IgD-negative memory B cell (primary cell): ENCODE data around the gene SUN3. TPM values are rescaled to one million over a fixed set of nuclear protein-coding genes. Genes with fewer than 3 reads are reported as not detected.
"Not testable (repeated sequence)": the region's sequence is repeated elsewhere in the genome, so short reads cannot be mapped to it uniquely, and the experiment has no call there.

ENCODE experiments used
- H3K27ac Mint-ChIP-seq, 3 donors: one replicate each; pipeline ENCODE4 v1.8.0; 2020 to 2022; ENCODE audit warnings: mild to moderate bottlenecking in 3 of 3, mixed read lengths in 3 of 3, moderate library complexity in 1 of 3
- H3K27me3 Mint-ChIP-seq: one replicate; pipeline ENCODE4 v1.8.0; 2021; ENCODE audit warnings: mixed read lengths
- H3K36me3 Mint-ChIP-seq: one replicate; pipeline ENCODE4 v1.8.0; 2020; ENCODE audit warnings: mild to moderate bottlenecking, mixed read lengths
- H3K4me1 Mint-ChIP-seq, 3 donors: one replicate each; pipeline ENCODE4 v1.8.0; 2020 to 2022; ENCODE audit warnings: mixed read lengths in 3 of 3, mild to moderate bottlenecking in 1 of 3
- H3K4me3 Mint-ChIP-seq, 4 donors: one replicate each; pipeline ENCODE4 v1.8.0; 2020 to 2022; ENCODE audit warnings: mild to moderate bottlenecking in 4 of 4, mixed read lengths in 4 of 4, moderate library complexity in 3 of 4
- H3K9me3 Mint-ChIP-seq, 3 donors: one replicate each; pipeline ENCODE4 v1.8.0; 2020 to 2021; ENCODE audit warnings: mixed read lengths in 3 of 3, mild to moderate bottlenecking in 1 of 3
- polyA plus RNA-seq: library from polyadenylated mRNA; unstranded; fragments of 300-500 nt; fragmentation: Illumina TruSeq; gene quantifications from one replicate; pipeline ENCODE4 v1.2.3, GENCODE V29; 2021

Gene SUN3
- polyA plus RNA-seq, 1 donor from 2014 or later = not detected

GRCh38 chr7:48006866-48007265, 22.0 kb downstream of the SUN3 start:
- no peaks in the 10 kb centered on the region for H3K36me3 Mint-ChIP-seq
- H3K4me1 Mint-ChIP-seq = peaks cover 12 to 16% (median 15%) of the 10 kb centered on the region in 3 donors
- H3K4me3 Mint-ChIP-seq = peak overlapping the region in 1 of 4 donors; percentile 67
- peaks cover 21% of the 10 kb centered on the region for H3K27me3 Mint-ChIP-seq
- no peak overlapping the region for H3K27ac Mint-ChIP-seq
- peaks cover 0 to 2% (median 0%) of the 10 kb centered on the region in 3 donors for H3K9me3 Mint-ChIP-seq

DNA sequence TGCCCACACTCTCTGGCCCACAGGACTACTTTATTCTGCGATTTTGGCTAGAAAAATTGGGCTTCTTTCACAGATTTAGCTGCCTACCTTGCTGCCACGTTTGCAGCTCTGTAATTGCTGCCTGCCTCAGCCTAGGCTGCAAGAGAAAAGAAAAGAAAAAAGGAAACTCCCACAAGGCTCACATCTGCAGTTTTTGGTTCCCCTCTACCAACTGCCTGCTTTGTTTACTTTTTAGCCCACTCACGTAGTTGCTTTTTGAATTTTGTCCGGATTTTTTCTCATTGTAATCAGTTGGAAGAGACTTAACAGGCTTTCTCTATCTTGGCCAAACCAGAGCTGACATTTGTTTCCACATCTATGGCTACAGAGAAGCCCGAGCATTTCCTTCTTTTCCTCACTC, 24.3 kb downstream of the SUN3 start:
- Mint-ChIP-seq H3K27ac (no peak overlapping the region), H3K4me3 (peak overlapping the region in 2 of 4 donors; percentile 34 to 47)

GRCh38 chr7:48004032-48004431, 24.9 kb downstream of the SUN3 start:
- Mint-ChIP-seq H3K27ac (no peak overlapping the region), H3K36me3 (peaks cover 3% of the 10 kb centered on the region), H3K9me3 (no peaks in the 10 kb centered on the region), H3K27me3 (peaks cover 21% of the 10 kb centered on the region), H3K4me1 (peaks cover 7 to 13% (median 10%) of the 10 kb centered on the region in 3 donors), H3K4me3 (no peak overlapping the region)

More for the DNA sequence above, 24.3 kb downstream of the SUN3 start:
- H3K9me3 Mint-ChIP-seq = no peaks in the 10 kb centered on the region
- peaks cover 3% of the 10 kb centered on the region for H3K36me3 Mint-ChIP-seq
- peaks cover 21% of the 10 kb centered on the region for H3K27me3 Mint-ChIP-seq
- H3K4me1 Mint-ChIP-seq = peaks cover 7 to 13% (median 10%) of the 10 kb centered on the region in 3 donors

- H3K36me3 Mint-ChIP-seq, H3K9me3 Mint-ChIP-seq, H3K4me3 Mint-ChIP-seq, H3K4me1 Mint-ChIP-seq, H3K27me3 Mint-ChIP-seq, H3K27ac Mint-ChIP-seq: not testable (repeated sequence)
These were observed 28.7 kb downstream of the SUN3 start for GRCh38 chr7:48000164-48000563.

DNA sequence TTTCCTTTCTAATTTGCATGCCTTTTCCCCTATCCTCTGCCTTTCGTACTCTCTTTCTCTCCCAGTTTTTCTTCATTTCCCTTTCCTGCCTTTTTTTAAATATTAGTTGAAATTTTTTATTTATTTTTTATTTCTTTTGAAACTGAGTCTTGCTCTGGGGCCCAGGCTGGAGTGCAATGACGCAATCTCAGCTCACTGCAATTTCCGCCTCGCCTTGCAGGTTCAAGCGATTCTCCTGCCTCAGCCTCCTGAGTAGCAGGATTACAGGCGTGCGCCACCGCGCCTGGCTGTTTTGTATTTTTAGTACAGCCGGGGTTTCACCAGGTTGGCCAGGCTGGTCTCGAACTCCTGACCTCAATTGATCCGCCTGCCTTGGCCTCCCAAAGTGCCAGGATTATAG, 29.5 kb downstream of the SUN3 start:
- H3K36me3 Mint-ChIP-seq = peaks cover 3% of the 10 kb centered on the region
- peaks cover 6 to 8% (median 7%) of the 10 kb centered on the region in 3 donors for H3K4me1 Mint-ChIP-seq
- peaks cover 0 to 5% (median 2%) of the 10 kb centered on the region in 3 donors for H3K9me3 Mint-ChIP-seq
- H3K27me3 Mint-ChIP-seq = peaks cover 4% of the 10 kb centered on the region
- H3K27ac Mint-ChIP-seq = no peak overlapping the region
- H3K4me3 Mint-ChIP-seq = no peak overlapping the region

GRCh38 chr7:47992446-47992845, 36.5 kb downstream of the SUN3 start:
- Mint-ChIP-seq H3K4me1 (peaks cover 8 to 13% (median 12%) of the 10 kb centered on the region in 3 donors), H3K9me3 (peaks cover 0 to 5% (median 2%) of the 10 kb centered on the region in 3 donors), H3K27me3 (no peaks in the 10 kb centered on the region), H3K27ac (peak overlapping the region; percentile 71 to 97 (median 73)), H3K36me3 (no peaks in the 10 kb centered on the region), H3K4me3 (peak overlapping the region; percentile 95 to 97 (median 96))

- peak overlapping the region; percentile 71 to 97 (median 73) for H3K27ac Mint-ChIP-seq
- H3K36me3 Mint-ChIP-seq = no peaks in the 10 kb centered on the region
These were observed 37.1 kb downstream of the SUN3 start for GRCh38 chr7:47991741-47992311.

GRCh38 chr7:47991270-47991669, 37.6 kb downstream of the SUN3 start:
- H3K4me1 Mint-ChIP-seq = peaks cover 8 to 13% (median 12%) of the 10 kb centered on the region in 3 donors
- H3K9me3 Mint-ChIP-seq = peaks cover 0 to 5% (median 2%) of the 10 kb centered on the region in 3 donors
- no peaks in the 10 kb centered on the region for H3K36me3 Mint-ChIP-seq
- peak overlapping the region in 2 of 3 donors; percentile 71 to 97 for H3K27ac Mint-ChIP-seq
- peak overlapping the region; percentile 95 to 97 (median 96) for H3K4me3 Mint-ChIP-seq
- no peaks in the 10 kb centered on the region for H3K27me3 Mint-ChIP-seq

More at GRCh38 chr7:47991741-47992311, 37.1 kb downstream of the SUN3 start:
- Mint-ChIP-seq H3K4me3 (peak overlapping the region; percentile 95 to 97 (median 96)), H3K27me3 (no peaks in the 10 kb centered on the region), H3K4me1 (peaks cover 8 to 13% (median 12%) of the 10 kb centered on the region in 3 donors), H3K9me3 (peaks cover 0 to 5% (median 2%) of the 10 kb centered on the region in 3 donors)

DNA sequence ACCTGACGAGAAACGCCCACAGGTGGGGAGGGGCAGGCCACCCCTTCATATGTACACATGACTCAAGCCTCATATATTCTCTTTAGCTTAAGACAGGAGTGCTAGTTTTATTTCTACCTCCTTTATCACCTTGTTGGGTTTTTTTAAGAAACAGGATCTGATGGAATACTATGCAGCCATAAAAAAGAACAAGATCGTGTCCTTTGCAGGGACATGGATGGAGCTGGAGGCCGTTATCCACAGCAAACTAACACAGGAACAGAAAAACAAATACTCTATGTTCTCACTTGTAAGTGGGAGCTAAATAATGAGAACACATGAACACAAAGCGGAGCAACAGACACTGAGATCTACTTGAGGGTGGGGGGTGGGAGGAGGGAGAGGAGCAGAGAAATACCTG, 38.3 kb downstream of the SUN3 start:
- Mint-ChIP-seq H3K27ac (no peak overlapping the region), H3K36me3 (no peaks in the 10 kb centered on the region)

DNA sequence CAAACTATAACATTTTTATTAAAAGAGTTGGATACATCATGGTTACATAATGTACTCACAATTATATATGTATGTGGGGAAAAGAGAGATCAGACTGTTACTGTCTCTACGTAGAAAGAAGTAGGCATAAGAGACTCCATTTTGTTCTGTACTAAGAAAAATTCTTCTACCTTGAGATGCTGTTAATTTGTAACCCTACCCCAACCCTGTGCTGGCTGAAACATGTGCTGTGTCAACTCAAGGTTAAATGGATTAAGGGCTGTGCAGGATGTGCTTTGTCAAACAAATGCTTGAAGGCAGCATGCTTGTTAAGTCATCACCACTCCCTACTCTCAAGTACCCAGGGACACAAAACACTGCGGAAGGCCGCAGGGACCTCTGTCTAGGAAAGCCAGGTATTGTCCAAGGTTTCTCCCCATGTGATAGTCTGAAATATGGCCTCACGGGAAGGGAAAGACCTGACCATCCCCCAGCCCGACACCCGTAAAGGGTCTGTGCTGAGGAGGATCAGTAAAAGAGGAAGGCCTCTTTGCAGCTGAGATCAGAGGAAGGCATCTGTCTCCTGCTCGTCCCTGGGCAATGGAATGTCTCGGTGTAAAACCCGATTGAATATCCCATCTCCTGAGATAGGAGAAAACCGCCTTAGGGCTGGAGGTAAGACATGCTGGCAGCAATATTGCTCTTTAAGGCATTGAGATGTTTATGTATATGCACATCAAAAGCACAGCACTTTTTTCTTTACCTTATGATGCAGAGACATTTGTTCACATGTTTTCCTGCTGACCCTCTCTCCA, 39.1 kb downstream of the SUN3 start:
- not testable (repeated sequence) for H3K27ac Mint-ChIP-seq, H3K27me3 Mint-ChIP-seq, H3K36me3 Mint-ChIP-seq, H3K9me3 Mint-ChIP-seq
- peaks cover 8 to 13% (median 12%) of the 10 kb centered on the region in 3 donors for H3K4me1 Mint-ChIP-seq
- peak overlapping the region in 1 of 4 donors; percentile 59 for H3K4me3 Mint-ChIP-seq

More for the DNA sequence above, 38.3 kb downstream of the SUN3 start:
- Mint-ChIP-seq H3K27me3 (no peaks in the 10 kb centered on the region), H3K9me3 (peaks cover 0 to 5% (median 2%) of the 10 kb centered on the region in 3 donors), H3K4me1 (peaks cover 8 to 13% (median 12%) of the 10 kb centered on the region in 3 donors), H3K4me3 (peak overlapping the region in 1 of 4 donors; percentile 59)

DNA sequence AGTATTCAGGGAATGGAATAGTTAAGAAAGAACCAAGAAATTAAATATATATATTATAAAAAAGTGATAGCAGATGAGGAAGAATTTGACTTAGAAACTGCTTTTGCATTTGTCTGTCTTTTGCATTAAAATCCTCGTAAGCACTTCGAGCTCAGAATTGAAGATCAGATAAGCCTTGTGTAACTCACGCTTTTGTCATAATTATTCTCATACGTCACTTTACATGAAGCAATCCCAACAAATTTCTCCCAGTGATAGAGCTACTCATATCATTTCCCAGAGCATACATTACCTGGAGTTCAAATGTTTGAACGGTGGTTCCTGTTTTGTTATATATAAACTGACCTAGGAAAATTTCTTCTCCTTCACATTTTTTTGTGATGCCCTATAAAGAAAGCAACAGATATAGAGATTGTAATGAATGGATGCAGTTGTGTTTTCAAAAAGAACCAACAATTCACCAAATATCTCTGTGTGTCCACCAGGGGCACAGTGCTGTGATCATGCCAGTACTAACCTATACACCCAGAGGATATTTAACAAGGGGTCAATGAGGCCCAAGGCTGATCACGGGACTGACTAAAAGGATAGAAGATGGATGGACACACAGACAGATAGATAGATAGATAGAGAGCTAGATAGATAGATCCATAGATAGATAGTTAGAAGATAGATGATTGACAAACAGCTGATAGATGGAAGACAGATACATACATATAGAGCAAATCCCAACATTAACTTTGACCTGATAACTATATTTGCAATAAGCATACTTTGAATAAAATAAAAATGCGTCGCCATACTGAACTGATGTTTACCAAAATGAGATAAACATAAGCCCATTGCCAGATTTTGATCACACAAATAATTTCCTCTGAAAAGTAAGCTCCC, 40.2 kb downstream of the SUN3 start:
- Mint-ChIP-seq H3K27ac (no peak overlapping the region), H3K27me3 (no peaks in the 10 kb centered on the region), H3K36me3 (no peaks in the 10 kb centered on the region)

GRCh38 chr7:47982610-47983009, 46.3 kb downstream of the SUN3 start:
- Mint-ChIP-seq H3K4me3 (no peak overlapping the region), H3K27ac (no peak overlapping the region), H3K9me3 (peaks cover 0 to 2% (median 0%) of the 10 kb centered on the region in 3 donors), H3K4me1 (peaks cover 6 to 11% (median 11%) of the 10 kb centered on the region in 3 donors), H3K36me3 (peaks cover 4% of the 10 kb centered on the region), H3K27me3 (no peaks in the 10 kb centered on the region)

More for the DNA sequence above, 40.2 kb downstream of the SUN3 start:
- no peaks in the 10 kb centered on the region for H3K9me3 Mint-ChIP-seq
- no peak overlapping the region for H3K4me3 Mint-ChIP-seq
- peaks cover 8 to 13% (median 12%) of the 10 kb centered on the region in 3 donors for H3K4me1 Mint-ChIP-seq

DNA sequence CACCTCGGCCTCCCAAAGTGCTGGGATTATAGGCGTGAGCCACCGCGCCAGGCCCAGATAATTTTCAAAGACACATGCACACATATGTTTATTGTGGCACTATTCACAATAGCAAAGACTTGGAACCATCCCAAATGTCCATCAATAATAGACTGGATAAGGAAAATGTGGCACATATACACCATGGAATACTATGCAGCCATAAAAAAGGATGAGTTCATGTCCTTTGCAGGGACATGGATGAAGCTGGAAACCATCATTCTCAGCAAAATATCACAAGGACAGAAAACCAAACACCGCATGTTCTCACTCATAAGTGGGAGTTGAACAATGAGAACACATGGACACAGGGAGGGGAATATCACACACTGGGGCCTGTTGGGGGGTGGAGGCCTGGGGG, 48.3 kb downstream of the SUN3 start:
- H3K27ac Mint-ChIP-seq, H3K27me3 Mint-ChIP-seq, H3K4me3 Mint-ChIP-seq, H3K9me3 Mint-ChIP-seq, H3K36me3 Mint-ChIP-seq: not testable (repeated sequence)
- H3K4me1 Mint-ChIP-seq = peaks cover 7 to 14% (median 13%) of the 10 kb centered on the region in 3 donors

- Mint-ChIP-seq H3K27ac (peak overlapping the region; percentile 85 to 100 (median 99)), H3K36me3 (peaks cover 4% of the 10 kb centered on the region), H3K4me1 (peaks cover 7 to 14% (median 13%) of the 10 kb centered on the region in 3 donors), H3K4me3 (peak overlapping the region; percentile 88 to 100 (median 98)), H3K9me3 (peaks cover 0 to 2% (median 0%) of the 10 kb centered on the region in 3 donors), H3K27me3 (no peaks in the 10 kb centered on the region)
These were observed 49.1 kb downstream of the SUN3 start for GRCh38 chr7:47979832-47980181.
